GM13977 (cell line): ENCODE data around the gene MRPS25.

Experiments used
- DNase-seq: peaks from one replicate; pipeline ENCODE4 v3.0.0; 2012; ENCODE audit warnings: low spot score
- in situ Hi-C: fragments of 300-500 bp; cut with MboI; formaldehyde crosslinking; loops from one replicate; pipeline ENCODE4 v1.12.0; 2022; ENCODE audit warnings: low sequenced_read_pairs, low pct_unique_long_range_greater_than_20kb, mixed read lengths, inconsistent platforms; ENCODE audit not compliant: unreplicated experiment
- TF ChIP-seq, protein P1 (sequence below): IDR thresholded peaks from 2 replicates; pipeline ENCODE4 v1.5.1; 2012; ENCODE audit warnings: mild to moderate bottlenecking, control low read depth; ENCODE audit not compliant: insufficient read depth; ENCODE audit errors: extremely low read depth, missing control alignments

The MRPS25 gene

DNA sequence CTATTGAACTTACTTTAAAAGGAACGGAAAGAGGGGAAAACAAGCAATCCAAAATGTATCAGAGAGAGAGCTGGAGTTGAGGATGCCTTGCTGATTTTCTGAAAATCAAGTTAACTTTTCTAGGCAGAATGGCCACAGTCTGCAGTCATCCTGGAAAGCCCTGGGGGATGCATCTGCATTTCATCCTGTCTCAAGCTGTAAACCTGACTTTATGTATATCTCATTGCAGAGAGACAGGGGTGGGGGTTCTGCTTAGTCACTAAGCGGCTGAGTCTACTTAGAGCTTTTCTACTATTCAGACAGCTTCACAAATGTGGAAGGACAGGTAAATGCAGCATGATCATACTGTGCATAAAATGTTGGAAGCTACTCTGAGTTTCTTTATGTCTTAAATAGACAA lies 41.4 kb downstream of the MRPS25 start:
- in situ Hi-C loops, result no loop called here
- TF ChIP-seq, protein P1, sequence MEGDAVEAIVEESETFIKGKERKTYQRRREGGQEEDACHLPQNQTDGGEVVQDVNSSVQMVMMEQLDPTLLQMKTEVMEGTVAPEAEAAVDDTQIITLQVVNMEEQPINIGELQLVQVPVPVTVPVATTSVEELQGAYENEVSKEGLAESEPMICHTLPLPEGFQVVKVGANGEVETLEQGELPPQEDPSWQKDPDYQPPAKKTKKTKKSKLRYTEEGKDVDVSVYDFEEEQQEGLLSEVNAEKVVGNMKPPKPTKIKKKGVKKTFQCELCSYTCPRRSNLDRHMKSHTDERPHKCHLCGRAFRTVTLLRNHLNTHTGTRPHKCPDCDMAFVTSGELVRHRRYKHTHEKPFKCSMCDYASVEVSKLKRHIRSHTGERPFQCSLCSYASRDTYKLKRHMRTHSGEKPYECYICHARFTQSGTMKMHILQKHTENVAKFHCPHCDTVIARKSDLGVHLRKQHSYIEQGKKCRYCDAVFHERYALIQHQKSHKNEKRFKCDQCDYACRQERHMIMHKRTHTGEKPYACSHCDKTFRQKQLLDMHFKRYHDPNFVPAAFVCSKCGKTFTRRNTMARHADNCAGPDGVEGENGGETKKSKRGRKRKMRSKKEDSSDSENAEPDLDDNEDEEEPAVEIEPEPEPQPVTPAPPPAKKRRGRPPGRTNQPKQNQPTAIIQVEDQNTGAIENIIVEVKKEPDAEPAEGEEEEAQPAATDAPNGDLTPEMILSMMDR, result no peak
- DNase-seq, result no peak

- no peak for DNase-seq
- TF ChIP-seq, protein P1, result no peak
- in situ Hi-C loops, result no loop called here
Measured at GRCh38 chr3:15023249-15023648, 41.9 kb downstream of the MRPS25 start.

GRCh38 chr3:15017191-15017590 lies 47.9 kb downstream of the MRPS25 start:
- in situ Hi-C loops, result no loop called here
- TF ChIP-seq, protein P1, result no peak

DNA sequence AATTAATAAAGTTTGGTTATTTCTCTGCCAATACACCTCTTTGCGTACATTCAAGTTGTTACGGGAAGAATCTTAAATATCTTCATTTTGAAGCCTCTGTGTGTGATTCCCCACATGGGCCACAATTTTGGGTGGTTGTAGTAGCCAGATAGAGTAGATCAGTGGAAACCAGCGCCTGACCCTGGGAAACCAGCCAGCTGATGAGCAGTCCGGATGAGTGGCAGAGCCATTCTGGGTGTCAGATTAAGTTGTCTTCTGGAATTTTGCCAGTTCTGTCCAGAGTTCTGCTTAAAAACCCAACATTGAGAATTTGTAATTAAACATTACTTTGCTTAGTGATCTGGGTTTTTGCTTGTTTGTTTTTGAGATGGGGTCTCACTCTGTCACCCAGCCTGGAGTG lies 49.7 kb downstream of the MRPS25 start:
- TF ChIP-seq, protein P1, result no peak
- in situ Hi-C loops, result no loop called here
- no peak for DNase-seq

More at GRCh38 chr3:15017191-15017590, 47.9 kb downstream of the MRPS25 start:
- DNase-seq, result no peak

- TF ChIP-seq, protein P1, result no peak
- DNase-seq, result no peak
- in situ Hi-C loops, result no loop called here
Measured at GRCh38 chr3:15014606-15015328, 50.3 kb downstream of the MRPS25 start.

GRCh38 chr3:15011174-15011573 lies 53.9 kb downstream of the MRPS25 start:
- in situ Hi-C loops, result no loop called here
- DNase-seq, result no peak
- TF ChIP-seq, protein P1, result no peak
